Kidney capillary endothelial cell (primary cell): ENCODE measurements around the gene CDH22.

ENCODE experiments used
- DNase-seq: peaks from one replicate; pipeline ENCODE4 v3.0.0-alpha.2; 2018; ENCODE audit warnings: low spot score

CDH22 gene

GRCh38 chr20:46343348-46343974 is 35.2 kb upstream of the CDH22 start:
- DNase-seq: no peak

- no peak for DNase-seq
These were observed 34.4 kb upstream of the CDH22 start for GRCh38 chr20:46342451-46343347.

- DNase-seq: no peak
These were observed 33.7 kb upstream of the CDH22 start for GRCh38 chr20:46342010-46342378.

GRCh38 chr20:46341074-46342009 is 33.0 kb upstream of the CDH22 start:
- DNase-seq: no peak

- DNase-seq: no peak
These were observed 30.7 kb upstream of the CDH22 start for GRCh38 chr20:46339037-46339436.

- DNase-seq: no peak
These were observed 28.4 kb upstream of the CDH22 start for GRCh38 chr20:46336735-46337134.

- DNase-seq: no peak
These were observed 26.1 kb upstream of the CDH22 start for GRCh38 chr20:46334303-46334904.

GRCh38 chr20:46333161-46333991 is 25.1 kb upstream of the CDH22 start:
- DNase-seq: no peak

- DNase-seq: no peak
These were observed 24.3 kb upstream of the CDH22 start for GRCh38 chr20:46332373-46333160.

- no peak for DNase-seq
These were observed 23.5 kb upstream of the CDH22 start for GRCh38 chr20:46331611-46332361.

- DNase-seq: no peak
These were observed 22.6 kb upstream of the CDH22 start for GRCh38 chr20:46330831-46331371.

- DNase-seq: no peak
These were observed 21.9 kb upstream of the CDH22 start for GRCh38 chr20:46330072-46330763.

- DNase-seq: no peak
These were observed 20.0 kb upstream of the CDH22 start for GRCh38 chr20:46328200-46328882.

- DNase-seq: no peak
These were observed 19.3 kb upstream of the CDH22 start for GRCh38 chr20:46327557-46327956.

GRCh38 chr20:46325789-46326188 is 17.5 kb upstream of the CDH22 start:
- no peak for DNase-seq

- peak; percentile 34 for DNase-seq
These were observed 16.8 kb upstream of the CDH22 start for GRCh38 chr20:46324960-46325703.

- DNase-seq: no peak
These were observed 16.1 kb upstream of the CDH22 start for GRCh38 chr20:46324379-46324778.
